CD8-positive, alpha-beta memory T cell (primary cell): ENCODE measurements around the gene C3orf80. TPM values are rescaled to one million over a fixed set of nuclear protein-coding genes. Genes with fewer than 3 reads are reported as not detected.
A peak's percentile ranks its signal among the peaks of the same experiment; 100 is the strongest.
"Not testable (repeated sequence)": the region's sequence is repeated elsewhere in the genome, so short reads cannot be mapped to it uniquely, and the experiment has no call there.

Source experiments
- CTCF ChIA-PET: fragments of 350-600 bp; sonication (Branson Sonifier 250); formaldehyde crosslinking; loops from one replicate; lab custom pipeline; 2021; ENCODE audit warnings: antibody characterized with exemption; lab: Charles Lee
- POLR2A ChIA-PET: fragments of 350-600 bp; sonication (Branson Sonifier 250); formaldehyde crosslinking; loops from one replicate; lab custom pipeline; 2021; ENCODE audit warnings: antibody characterized with exemption; lab: Charles Lee
- DNase-seq, 5 donors: peaks; one replicate each; pipeline versions ENCODE4 v3.0.0 to v3.0.0-alpha.2; 2020 to 2022; ENCODE audit warnings: mixed read lengths in 1 of 5
- H3K27ac ChIP-seq: one replicate; pipeline ENCODE4 v1.7.0; 2013; ENCODE audit warnings: low read depth, mild to moderate bottlenecking, low read length, moderate library complexity
- H3K27me3 ChIP-seq: 2 replicates; pipeline ENCODE4 v1.7.0; 2013; ENCODE audit warnings: low read length, mild to moderate bottlenecking; ENCODE audit not compliant: insufficient read depth, poor library complexity, severe bottlenecking
- H3K36me3 ChIP-seq: 2 replicates; pipeline ENCODE4 v1.7.0; 2013; ENCODE audit warnings: mild to moderate bottlenecking, low read length, moderate library complexity; ENCODE audit not compliant: insufficient read depth
- H3K4me1 ChIP-seq: 2 replicates; pipeline ENCODE4 v1.7.0; 2013; ENCODE audit warnings: mild to moderate bottlenecking, low read length, moderate library complexity; ENCODE audit not compliant: insufficient read depth
- H3K4me3 ChIP-seq: 2 replicates; pipeline ENCODE4 v1.7.0; 2013; ENCODE audit warnings: mild to moderate bottlenecking, low read length
- H3K9me3 ChIP-seq: 2 replicates; pipeline ENCODE4 v1.7.0; 2013; ENCODE audit warnings: mild to moderate bottlenecking, low read length
- H3K27ac Mint-ChIP-seq, 8 donors: one replicate each; pipeline ENCODE4 v1.8.0; 2020 to 2021; ENCODE audit warnings: mixed read lengths in 8 of 8, mild to moderate bottlenecking in 6 of 8, inconsistent platforms in 3 of 8, moderate library complexity in 3 of 8
- H3K27me3 Mint-ChIP-seq, 2 donors: one replicate each; pipeline ENCODE4 v1.8.0; 2020 to 2021; ENCODE audit warnings: mixed read lengths in 2 of 2, mild to moderate bottlenecking in 1 of 2, moderate library complexity in 1 of 2
- H3K36me3 Mint-ChIP-seq, 3 donors: one replicate each; pipeline ENCODE4 v1.8.0; 2020 to 2021; ENCODE audit warnings: mixed read lengths in 3 of 3, inconsistent platforms in 1 of 3, mild to moderate bottlenecking in 1 of 3
- H3K4me1 Mint-ChIP-seq, 3 donors: one replicate each; pipeline ENCODE4 v1.8.0; 2020 to 2021; ENCODE audit warnings: mixed read lengths in 3 of 3, inconsistent platforms in 1 of 3, mild to moderate bottlenecking in 1 of 3
- H3K4me3 Mint-ChIP-seq, 7 donors: one replicate each; pipeline ENCODE4 v1.8.0; 2020 to 2021; ENCODE audit warnings: mixed read lengths in 7 of 7, mild to moderate bottlenecking in 6 of 7, moderate library complexity in 4 of 7, inconsistent platforms in 2 of 7
- H3K9me3 Mint-ChIP-seq, 5 donors: one replicate each; pipeline ENCODE4 v1.8.0; 2020 to 2022; ENCODE audit warnings: mixed read lengths in 5 of 5, mild to moderate bottlenecking in 3 of 5, moderate library complexity in 2 of 5, inconsistent platforms in 1 of 5
- polyA plus RNA-seq: library from polyadenylated mRNA; unstranded; fragments of 300-500 nt; fragmentation: Illumina TruSeq; gene quantifications from one replicate; pipeline ENCODE4 v1.2.3, GENCODE V29; 2021
- total RNA-seq, 2 experiments: library from RNA; stranded (reverse); gene quantifications; one replicate each; pipeline ENCODE4 v1.2.3, GENCODE V29; 2021

Gene C3orf80
- total RNA-seq = not detected
- not detected for polyA plus RNA-seq

- peak within 1 kb of the TSS in 1 of 8 donors; percentile 27 for H3K27ac Mint-ChIP-seq
- H3K36me3 Mint-ChIP-seq = no peaks in the 10 kb centered on the region
- Histone ChIP-seq H3K27me3 (peaks cover 33% of the 10 kb centered on the region), H3K9me3 (no peaks in the 10 kb centered on the region), H3K27ac (no peak within 1 kb of the TSS), H3K36me3 (no peaks in the 10 kb centered on the region), H3K4me3 (peak within 1 kb of the TSS; percentile 50), H3K4me1 (peaks cover 23% of the 10 kb centered on the region)
- CTCF ChIA-PET = no interaction called here
- POLR2A ChIA-PET = no interaction called here
- H3K27me3 Mint-ChIP-seq = peaks cover 24 to 60% of the 10 kb centered on the region in 2 donors
- H3K4me1 Mint-ChIP-seq = peaks cover 14 to 21% (median 17%) of the 10 kb centered on the region in 3 donors
- peak within 1 kb of the TSS; percentile 59 to 92 (median 80) for H3K4me3 Mint-ChIP-seq
- peak in 4 of 5 donors; percentile 5 to 44 (median 23) for DNase-seq
- H3K9me3 Mint-ChIP-seq = peaks cover 0 to 2% (median 0%) of the 10 kb centered on the region in 5 donors
Measured at GRCh38 chr3:160225176-160226025, at the start of gene C3orf80. Gene C3orf80 (plus strand): TSS chr3:160225422. CDS start chr3:160225636, 214 bp downstream.

- POLR2A ChIA-PET = no interaction called here
- Histone ChIP-seq H3K27ac (no peak overlapping the region), H3K4me3 (no peak overlapping the region), H3K4me1 (no peaks in the 10 kb centered on the region), H3K9me3 (no peaks in the 10 kb centered on the region), H3K36me3 (no peaks in the 10 kb centered on the region), H3K27me3 (no peaks in the 10 kb centered on the region)
- CTCF ChIA-PET = no interaction called here
- no peak overlapping the region for H3K27ac Mint-ChIP-seq
- H3K4me3 Mint-ChIP-seq = no peak overlapping the region
- peaks cover 0 to 5% (median 0%) of the 10 kb centered on the region in 5 donors for H3K9me3 Mint-ChIP-seq
- peaks cover 0 to 3% (median 3%) of the 10 kb centered on the region in 3 donors for H3K4me1 Mint-ChIP-seq
- no peak for DNase-seq
- H3K36me3 Mint-ChIP-seq = no peaks in the 10 kb centered on the region
- H3K27me3 Mint-ChIP-seq = peaks cover 8 to 26% of the 10 kb centered on the region in 2 donors
Measured at GRCh38 chr3:160176923-160177322, 48.3 kb upstream of the C3orf80 start.

GRCh38 chr3:160178661-160179060, 46.6 kb upstream of the C3orf80 start:
- CTCF ChIA-PET = not testable (repeated sequence)
- H3K27me3 Mint-ChIP-seq = peaks cover 11 to 26% of the 10 kb centered on the region in 2 donors

GRCh38 chr3:160179403-160179802, 45.8 kb upstream of the C3orf80 start:
- H3K36me3 ChIP-seq, DNase-seq, H3K4me3 ChIP-seq, H3K36me3 Mint-ChIP-seq, H3K9me3 ChIP-seq, H3K9me3 Mint-ChIP-seq, H3K4me3 Mint-ChIP-seq, H3K4me1 ChIP-seq, H3K27me3 ChIP-seq, CTCF ChIA-PET, POLR2A ChIA-PET, H3K27ac Mint-ChIP-seq, H3K4me1 Mint-ChIP-seq, H3K27ac ChIP-seq: not testable (repeated sequence)
- H3K27me3 Mint-ChIP-seq = peaks cover 11 to 28% of the 10 kb centered on the region in 2 donors

More at GRCh38 chr3:160178661-160179060, 46.6 kb upstream of the C3orf80 start:
- H3K9me3 Mint-ChIP-seq, POLR2A ChIA-PET, H3K4me3 Mint-ChIP-seq, H3K4me3 ChIP-seq, DNase-seq, H3K4me1 Mint-ChIP-seq, H3K27ac Mint-ChIP-seq, H3K36me3 Mint-ChIP-seq, H3K4me1 ChIP-seq, H3K27me3 ChIP-seq, H3K36me3 ChIP-seq, H3K27ac ChIP-seq, H3K9me3 ChIP-seq: not testable (repeated sequence)

- no peaks in the 10 kb centered on the region for H3K4me1 ChIP-seq
- Mint-ChIP-seq H3K36me3 (no peaks in the 10 kb centered on the region), H3K4me3 (no peak overlapping the region), H3K27ac (no peak overlapping the region), H3K9me3 (peaks cover 0 to 5% (median 0%) of the 10 kb centered on the region in 5 donors), H3K27me3 (peaks cover 11 to 31% of the 10 kb centered on the region in 2 donors), H3K4me1 (no peaks in the 10 kb centered on the region)
- no peak overlapping the region for H3K4me3 ChIP-seq
- H3K9me3 ChIP-seq = no peaks in the 10 kb centered on the region
- POLR2A ChIA-PET = no interaction called here
- no peak overlapping the region for H3K27ac ChIP-seq
- H3K36me3 ChIP-seq = no peaks in the 10 kb centered on the region
- CTCF ChIA-PET = no interaction called here
- no peak for DNase-seq
- H3K27me3 ChIP-seq = no peaks in the 10 kb centered on the region
Measured at GRCh38 chr3:160179906-160180305, 45.3 kb upstream of the C3orf80 start.

GRCh38 chr3:160180581-160181216, 44.5 kb upstream of the C3orf80 start:
- H3K9me3 Mint-ChIP-seq = peaks cover 0 to 5% (median 0%) of the 10 kb centered on the region in 5 donors
- H3K27me3 ChIP-seq = no peaks in the 10 kb centered on the region
- H3K4me3 ChIP-seq = no peak overlapping the region
- H3K36me3 ChIP-seq = no peaks in the 10 kb centered on the region
- H3K27me3 Mint-ChIP-seq = peaks cover 11 to 31% of the 10 kb centered on the region in 2 donors
- H3K27ac ChIP-seq = no peak overlapping the region
- no peaks in the 10 kb centered on the region for H3K36me3 Mint-ChIP-seq
- DNase-seq = no peak
- H3K27ac Mint-ChIP-seq = no peak overlapping the region
- POLR2A ChIA-PET = no interaction called here
- H3K4me3 Mint-ChIP-seq = no peak overlapping the region
- H3K9me3 ChIP-seq = no peaks in the 10 kb centered on the region
- CTCF ChIA-PET = no interaction called here
- H3K4me1 ChIP-seq = no peaks in the 10 kb centered on the region
- no peaks in the 10 kb centered on the region for H3K4me1 Mint-ChIP-seq

- no peaks in the 10 kb centered on the region for H3K36me3 ChIP-seq
- no peak overlapping the region for H3K27ac ChIP-seq
- no peak overlapping the region for H3K4me3 ChIP-seq
- CTCF ChIA-PET = interaction anchor here (0.8 kb wide), 1 partner anchor 201 kb away, joined by 3 read pairs; no protein-coding TSS in a partner anchor
- POLR2A ChIA-PET = no interaction called here
- H3K27me3 ChIP-seq = no peaks in the 10 kb centered on the region
- DNase-seq = no peak
- Mint-ChIP-seq H3K36me3 (no peaks in the 10 kb centered on the region), H3K27me3 (peaks cover 4 to 34% of the 10 kb centered on the region in 2 donors), H3K4me1 (no peaks in the 10 kb centered on the region), H3K27ac (no peak overlapping the region), H3K9me3 (peaks cover 0 to 4% (median 0%) of the 10 kb centered on the region in 5 donors), H3K4me3 (no peak overlapping the region)
- H3K9me3 ChIP-seq = no peaks in the 10 kb centered on the region
- H3K4me1 ChIP-seq = no peaks in the 10 kb centered on the region
Measured at GRCh38 chr3:160183345-160184076, 41.7 kb upstream of the C3orf80 start.
